Measurements from ENCODE around the gene ARL14EP. TPM values are rescaled to one million over a fixed set of nuclear protein-coding genes. Genes with fewer than 3 reads are reported as not detected.

The ARL14EP gene
- total RNA-seq, 2 donors from 2014 or later = 22.2 to 25.3 TPM

DNA sequence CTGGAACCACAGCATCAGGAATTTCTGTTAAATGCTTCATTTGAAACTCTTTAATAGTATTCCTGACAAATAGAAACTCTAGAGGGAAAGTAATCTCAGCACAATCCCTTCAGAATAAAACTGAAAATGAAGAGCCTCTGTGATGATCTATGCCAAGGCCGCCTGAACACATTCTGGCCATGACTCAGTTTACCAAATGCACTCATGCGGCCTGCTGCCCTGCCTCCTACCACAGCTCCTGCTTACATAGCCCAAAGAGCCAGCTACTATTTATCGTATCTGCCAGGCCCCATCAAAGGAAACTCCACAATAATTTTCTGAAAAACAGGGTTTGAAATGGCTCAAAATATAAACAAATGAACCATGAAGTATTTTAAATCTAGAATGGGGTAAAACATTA, 27.0 kb downstream of the ARL14EP start:
- Mint-ChIP-seq H3K4me1 (peaks cover 2% of the 10 kb centered on the region), H3K27me3 (ENCODE audit: insufficient read depth) (no peaks in the 10 kb centered on the region), H3K9me3 (no peaks in the 10 kb centered on the region), H3K4me3 (no peak overlapping the region), H3K36me3 (ENCODE audit: low read depth) (no peaks in the 10 kb centered on the region), H3K27ac (no peak overlapping the region)
- no peaks in the 10 kb centered on the region for H3K4me1 ChIP-seq (ENCODE audit: control insufficient read depth, insufficient read depth, low read length)
- no peak overlapping the region for H3K4me3 ChIP-seq (ENCODE audit: low read length)
- H3K27ac ChIP-seq (ENCODE audit: low read depth, low read length) = no peak overlapping the region
- TF ChIP-seq, protein P1, sequence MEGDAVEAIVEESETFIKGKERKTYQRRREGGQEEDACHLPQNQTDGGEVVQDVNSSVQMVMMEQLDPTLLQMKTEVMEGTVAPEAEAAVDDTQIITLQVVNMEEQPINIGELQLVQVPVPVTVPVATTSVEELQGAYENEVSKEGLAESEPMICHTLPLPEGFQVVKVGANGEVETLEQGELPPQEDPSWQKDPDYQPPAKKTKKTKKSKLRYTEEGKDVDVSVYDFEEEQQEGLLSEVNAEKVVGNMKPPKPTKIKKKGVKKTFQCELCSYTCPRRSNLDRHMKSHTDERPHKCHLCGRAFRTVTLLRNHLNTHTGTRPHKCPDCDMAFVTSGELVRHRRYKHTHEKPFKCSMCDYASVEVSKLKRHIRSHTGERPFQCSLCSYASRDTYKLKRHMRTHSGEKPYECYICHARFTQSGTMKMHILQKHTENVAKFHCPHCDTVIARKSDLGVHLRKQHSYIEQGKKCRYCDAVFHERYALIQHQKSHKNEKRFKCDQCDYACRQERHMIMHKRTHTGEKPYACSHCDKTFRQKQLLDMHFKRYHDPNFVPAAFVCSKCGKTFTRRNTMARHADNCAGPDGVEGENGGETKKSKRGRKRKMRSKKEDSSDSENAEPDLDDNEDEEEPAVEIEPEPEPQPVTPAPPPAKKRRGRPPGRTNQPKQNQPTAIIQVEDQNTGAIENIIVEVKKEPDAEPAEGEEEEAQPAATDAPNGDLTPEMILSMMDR (conservative IDR thresholded peaks at IDR 0.05) = no peak
- no peaks in the 10 kb centered on the region for H3K36me3 ChIP-seq (ENCODE audit: control insufficient read depth, insufficient read depth, low read length)
- DNase-seq = no peak
- H3K9me3 ChIP-seq (ENCODE audit: control insufficient read depth, low read length) = peaks cover 6% of the 10 kb centered on the region
- no peaks in the 10 kb centered on the region for H3K27me3 ChIP-seq (ENCODE audit: control insufficient read depth, insufficient read depth, low read length, poor library complexity, severe bottlenecking)
- WGBS, 2 experiments (ENCODE audit: insufficient coverage in 1 of 2, insufficient read length in 1 of 2) = 93 to 95% methylated on average over 2 to 3 of the region's 3 CpGs
- no peak overlapping the region for H3K9ac ChIP-seq (ENCODE audit: extremely low read depth, low read length, poor library complexity, severe bottlenecking)

DNA sequence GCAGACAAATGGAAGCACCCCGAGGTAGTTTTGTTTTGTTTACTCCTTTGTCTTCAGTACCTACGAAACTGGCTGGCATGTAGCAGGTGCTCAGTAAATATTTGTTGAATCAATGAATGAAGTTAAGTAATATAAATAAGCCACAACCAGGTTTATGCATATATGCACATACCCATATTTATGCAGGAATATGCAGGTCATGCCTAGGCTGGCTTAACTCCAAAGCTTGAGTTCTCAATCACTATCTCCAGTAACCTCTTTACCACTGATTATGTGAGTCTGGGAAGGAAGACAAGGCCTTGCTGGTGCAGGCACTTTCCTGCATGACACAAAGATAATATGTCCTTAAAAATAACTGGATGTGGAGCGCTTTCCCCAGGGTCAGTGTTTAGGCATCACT, 27.5 kb downstream of the ARL14EP start:
- H3K27ac ChIP-seq (ENCODE audit: low read depth, low read length) = no peak overlapping the region
- no peak overlapping the region for H3K4me3 ChIP-seq (ENCODE audit: low read length)
- H3K36me3 ChIP-seq (ENCODE audit: control insufficient read depth, insufficient read depth, low read length) = no peaks in the 10 kb centered on the region
- TF ChIP-seq, protein P1 (conservative IDR thresholded peaks at IDR 0.05) = no peak
- Mint-ChIP-seq H3K36me3 (ENCODE audit: low read depth) (no peaks in the 10 kb centered on the region), H3K4me3 (no peak overlapping the region), H3K4me1 (peaks cover 2% of the 10 kb centered on the region), H3K27me3 (ENCODE audit: insufficient read depth) (no peaks in the 10 kb centered on the region), H3K9me3 (no peaks in the 10 kb centered on the region), H3K27ac (no peak overlapping the region)
- H3K27me3 ChIP-seq (ENCODE audit: control insufficient read depth, insufficient read depth, low read length, poor library complexity, severe bottlenecking) = no peaks in the 10 kb centered on the region
- DNase-seq = no peak
- no peaks in the 10 kb centered on the region for H3K4me1 ChIP-seq (ENCODE audit: control insufficient read depth, insufficient read depth, low read length)
- WGBS, 2 experiments (ENCODE audit: insufficient coverage in 1 of 2, insufficient read length in 1 of 2) = 89 to 100% methylated on average over 1 to 3 of the region's 3 CpGs
- no peak overlapping the region for H3K9ac ChIP-seq (ENCODE audit: extremely low read depth, low read length, poor library complexity, severe bottlenecking)
- H3K9me3 ChIP-seq (ENCODE audit: control insufficient read depth, low read length) = peaks cover 4% of the 10 kb centered on the region

DNA sequence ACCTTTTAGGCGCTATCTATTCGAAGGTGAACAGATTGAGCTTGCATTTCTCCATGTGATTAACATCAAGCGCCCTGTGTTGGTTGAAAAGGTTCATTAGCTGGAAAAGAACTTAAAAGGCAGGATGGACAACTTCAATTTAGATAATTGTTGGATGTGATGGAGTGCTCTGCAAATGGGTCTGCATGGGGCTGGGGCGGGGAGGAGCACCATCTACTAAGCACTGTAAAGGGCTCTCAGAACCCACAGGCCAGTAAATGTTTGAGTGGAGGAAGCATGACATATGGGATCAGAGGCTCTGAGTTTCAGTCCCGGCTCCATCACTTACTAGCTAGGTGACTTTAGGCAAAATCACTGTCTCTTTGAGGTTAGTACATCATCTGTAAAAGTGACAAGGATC, 28.2 kb downstream of the ARL14EP start:
- Histone ChIP-seq H3K4me3 (ENCODE audit: low read length) (no peak overlapping the region), H3K9ac (ENCODE audit: extremely low read depth, low read length, poor library complexity, severe bottlenecking) (no peak overlapping the region), H3K9me3 (ENCODE audit: control insufficient read depth, low read length) (no peaks in the 10 kb centered on the region), H3K4me1 (ENCODE audit: control insufficient read depth, insufficient read depth, low read length) (no peaks in the 10 kb centered on the region), H3K27ac (ENCODE audit: low read depth, low read length) (no peak overlapping the region), H3K36me3 (ENCODE audit: control insufficient read depth, insufficient read depth, low read length) (no peaks in the 10 kb centered on the region), H3K27me3 (ENCODE audit: control insufficient read depth, insufficient read depth, low read length, poor library complexity, severe bottlenecking) (no peaks in the 10 kb centered on the region)
- Mint-ChIP-seq H3K4me3 (no peak overlapping the region), H3K27me3 (ENCODE audit: insufficient read depth) (no peaks in the 10 kb centered on the region), H3K36me3 (ENCODE audit: low read depth) (no peaks in the 10 kb centered on the region), H3K4me1 (peaks cover 2% of the 10 kb centered on the region), H3K27ac (no peak overlapping the region), H3K9me3 (peaks cover 1% of the 10 kb centered on the region)
- no peak for DNase-seq
- WGBS, 2 experiments (ENCODE audit: insufficient coverage in 1 of 2, insufficient read length in 1 of 2) = 92 to 93% methylated on average over 5 of the region's 5 CpGs
- TF ChIP-seq, protein P1 (conservative IDR thresholded peaks at IDR 0.05) = no peak
